GM19239 (cell line): Measurements from ENCODE around the gene LZTS2.

ENCODE experiments used
- DNase-seq: peaks from one replicate; pipeline ENCODE4 v3.0.0; 2011; ENCODE audit warnings: low spot score; ENCODE audit not compliant: insufficient read length
- FAIRE-seq: peaks from 2 replicates; lab custom pipeline; 2011; peaks lifted over from hg19 to GRCh38; lab: Jason Lieb, UNC

LZTS2 gene

GRCh38 chr10:101011517-101012423 lies 12.2 kb downstream of the LZTS2 start:
- FAIRE-seq (no peak), DNase-seq (no peak)

- FAIRE-seq = peak; percentile 93
These were observed 13.1 kb downstream of the LZTS2 start for GRCh38 chr10:101012525-101013364.

DNA sequence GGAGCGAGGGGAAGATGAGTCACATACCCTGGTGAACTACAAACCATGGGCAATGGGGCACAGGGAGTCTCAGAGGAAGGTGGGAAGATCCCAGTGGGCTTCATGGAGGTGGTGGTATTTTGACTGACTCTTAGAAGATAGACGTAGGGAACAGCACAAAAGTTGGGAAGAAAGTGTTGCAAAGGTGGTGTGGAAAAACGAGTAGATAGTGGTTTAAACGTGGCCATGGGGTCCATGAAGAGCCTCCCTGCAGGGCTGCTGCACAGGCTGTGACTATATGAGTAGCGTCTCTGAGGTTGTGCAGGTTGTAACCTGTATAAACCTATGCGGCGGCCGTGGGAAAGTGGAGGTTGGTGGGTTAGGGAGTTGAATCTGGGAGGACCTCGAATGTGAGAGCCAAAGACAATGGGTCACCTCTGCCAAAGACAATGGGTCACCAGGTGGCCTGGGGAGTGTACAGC lies 13.8 kb downstream of the LZTS2 start:
- FAIRE-seq (no peak), DNase-seq (no peak)

More at GRCh38 chr10:101012525-101013364, 13.1 kb downstream of the LZTS2 start:
- peak; percentile 90 for DNase-seq

GRCh38 chr10:101014230-101014884 lies 14.7 kb downstream of the LZTS2 start:
- peak; percentile 82 for FAIRE-seq
- peak; percentile 82 for DNase-seq

- no peak for DNase-seq
- no peak for FAIRE-seq
These were observed 15.5 kb downstream of the LZTS2 start for GRCh38 chr10:101014966-101015581.

DNA sequence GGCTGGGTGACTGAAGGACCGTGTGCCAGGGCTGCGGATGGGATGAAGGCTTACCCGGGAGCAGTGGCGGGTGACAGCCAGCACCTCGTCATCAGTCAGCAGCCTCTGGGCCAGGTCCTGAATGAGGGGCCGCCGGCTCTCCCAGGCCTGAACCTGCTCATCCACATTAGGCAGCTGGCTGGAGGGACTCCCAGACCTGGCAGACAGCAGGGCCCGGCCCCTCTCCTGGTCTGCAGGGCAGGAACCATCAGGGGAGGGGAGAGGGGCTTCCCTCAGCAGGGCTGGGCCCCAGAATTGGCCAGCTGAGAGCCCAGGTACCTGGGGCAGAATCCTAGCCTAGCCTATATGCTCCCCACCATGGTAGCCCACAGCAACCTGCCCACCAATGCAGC lies 16.0 kb downstream of the LZTS2 start:
- FAIRE-seq (no peak), DNase-seq (no peak)

GRCh38 chr10:101016814-101017213 lies 17.2 kb downstream of the LZTS2 start:
- FAIRE-seq (no peak), DNase-seq (no peak)

GRCh38 chr10:101018118-101018599 lies 18.6 kb downstream of the LZTS2 start:
- DNase-seq = no peak
- no peak for FAIRE-seq

DNA sequence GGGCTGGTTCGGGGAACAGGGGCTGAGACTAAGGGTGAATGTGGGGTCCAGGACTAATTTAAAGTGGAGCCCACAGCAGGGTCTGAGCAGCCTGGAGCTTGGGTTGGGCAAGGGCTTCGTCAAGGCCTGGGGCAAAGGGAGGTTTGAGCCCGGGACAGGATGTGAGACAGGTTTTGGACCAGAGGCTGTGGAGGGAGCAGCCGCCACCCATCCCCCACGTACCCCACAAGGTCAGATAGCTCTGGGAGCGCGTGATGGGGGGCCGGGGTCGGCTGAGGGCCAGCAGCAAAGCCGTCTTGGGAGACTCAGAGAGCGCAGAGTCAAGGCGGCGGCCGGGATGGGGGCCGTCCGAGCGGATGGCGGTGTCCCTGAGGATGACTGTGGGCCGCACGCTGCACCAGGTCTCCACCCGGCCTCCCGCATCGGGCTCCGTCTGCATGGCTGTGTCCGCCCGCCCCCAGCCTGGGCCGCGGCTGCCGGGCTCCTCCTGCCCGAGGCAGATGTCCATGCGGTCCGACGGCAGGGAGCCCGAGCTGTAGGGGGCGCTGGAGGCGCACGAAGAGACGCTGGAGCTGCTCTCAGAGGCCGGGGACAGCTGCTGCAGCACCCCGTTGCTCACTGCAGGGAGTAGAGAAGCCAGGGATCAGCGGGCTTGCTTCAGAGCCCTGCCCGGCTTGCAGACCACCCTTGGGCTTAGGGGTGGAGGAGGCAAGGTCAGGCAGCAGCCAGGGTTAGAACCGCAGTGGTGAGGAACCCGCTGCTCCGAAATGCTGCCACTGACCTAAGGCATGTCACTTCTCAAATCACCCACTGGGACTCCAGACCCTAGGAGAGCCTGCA lies 19.2 kb downstream of the LZTS2 start:
- FAIRE-seq (peak; percentile 18), DNase-seq (peak; percentile 68)

- DNase-seq = no peak
These were observed 19.8 kb downstream of the LZTS2 start for GRCh38 chr10:101019440-101019703.

DNA sequence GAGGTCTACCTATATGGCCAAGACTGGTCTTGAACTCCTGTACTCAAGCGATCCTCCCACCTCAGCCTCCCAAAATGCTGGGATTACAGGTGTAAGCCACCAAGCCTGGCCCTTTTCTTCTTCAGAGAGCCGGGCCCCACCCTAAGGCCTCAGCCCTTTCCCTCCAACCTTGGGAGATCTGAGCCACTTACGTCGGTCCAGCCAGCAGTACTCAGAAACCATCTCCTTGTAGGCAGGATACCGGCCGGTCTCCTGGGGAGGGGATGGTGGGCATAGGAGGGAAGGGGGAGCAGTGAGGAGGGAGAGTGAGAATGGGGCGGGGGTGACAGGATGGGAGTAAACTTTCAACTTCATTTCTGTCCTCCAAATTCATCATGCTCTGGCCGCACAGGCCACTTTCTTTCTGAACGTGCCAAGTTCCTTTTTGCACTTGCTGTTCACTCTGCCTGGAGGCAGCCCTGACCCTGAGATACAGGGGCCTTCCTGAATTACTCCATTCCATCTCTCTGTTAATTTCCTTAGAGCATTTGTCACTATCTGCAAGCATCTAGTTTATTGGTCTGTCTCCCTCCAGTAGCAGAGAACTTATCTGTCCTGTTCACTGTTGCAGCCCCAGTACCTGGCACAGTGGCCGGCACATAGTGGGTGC lies 20.9 kb downstream of the LZTS2 start:
- DNase-seq (no peak), FAIRE-seq (no peak)

More at GRCh38 chr10:101019440-101019703, 19.8 kb downstream of the LZTS2 start:
- FAIRE-seq = no peak

- DNase-seq (no peak), FAIRE-seq (no peak)
These were observed 21.6 kb downstream of the LZTS2 start for GRCh38 chr10:101021239-101021638.

DNA sequence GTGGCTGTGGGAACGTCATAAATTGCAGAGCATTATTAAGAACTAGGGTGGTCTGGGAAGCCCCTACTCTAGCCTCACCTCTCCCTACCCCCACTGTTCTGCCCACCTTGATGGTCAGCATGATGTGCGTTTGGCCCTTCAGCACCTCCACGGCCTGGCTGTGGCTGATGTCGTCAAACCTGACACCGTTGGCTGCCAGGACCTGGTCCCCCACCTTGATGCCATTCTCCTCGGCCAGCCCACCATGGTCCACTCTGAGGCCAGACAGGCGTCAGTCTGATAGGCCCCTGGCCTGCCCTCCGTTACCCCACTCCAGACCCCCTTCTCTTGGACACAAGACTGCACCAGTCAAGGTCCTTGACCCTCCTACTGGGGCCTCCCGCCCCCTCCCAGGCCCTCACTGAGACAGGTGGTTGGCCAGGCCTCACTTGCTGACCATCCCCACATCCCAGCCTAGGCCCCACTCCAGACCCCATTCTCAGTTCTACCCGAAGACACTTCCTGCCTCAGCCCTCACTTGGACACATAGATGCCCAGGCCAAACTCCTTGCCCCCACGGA lies 22.2 kb downstream of the LZTS2 start:
- no peak for DNase-seq

GRCh38 chr10:101022967-101023705 lies 23.5 kb downstream of the LZTS2 start:
- DNase-seq = no peak
- FAIRE-seq = no peak

More for the DNA sequence above, 22.2 kb downstream of the LZTS2 start:
- FAIRE-seq = no peak

DNA sequence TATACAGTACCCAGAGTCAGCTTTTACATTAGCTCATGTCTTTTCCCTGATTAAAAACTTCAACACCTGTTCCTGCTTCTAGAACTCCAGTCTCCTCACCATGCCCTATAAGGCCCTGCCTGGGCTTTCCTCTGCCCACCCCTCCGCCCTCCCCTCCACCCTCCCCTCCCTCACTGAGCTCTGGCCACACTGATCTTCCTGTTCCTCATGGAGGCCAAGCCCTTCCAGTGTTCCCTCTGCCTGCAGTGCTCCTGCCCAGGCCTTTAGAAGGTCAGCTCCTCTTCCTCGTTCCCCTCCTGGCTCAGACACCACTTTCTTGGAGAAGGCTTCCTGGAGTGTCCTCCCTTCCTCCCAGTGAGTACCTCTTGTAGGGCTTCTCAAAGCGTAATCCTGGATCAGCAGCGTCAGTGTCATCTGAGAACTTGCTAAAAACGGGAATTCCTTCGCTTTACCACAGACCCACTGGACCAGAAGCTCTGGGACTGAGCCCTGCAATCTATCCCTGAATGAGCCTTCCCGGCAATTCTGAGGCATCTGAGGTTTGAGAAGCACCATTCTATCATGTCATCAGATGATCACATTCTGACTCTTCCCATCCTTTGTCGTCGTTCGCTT lies 27.6 kb downstream of the LZTS2 start:
- DNase-seq (no peak), FAIRE-seq (no peak)

GRCh38 chr10:101028446-101029337 lies 29.1 kb downstream of the LZTS2 start:
- DNase-seq (no peak), FAIRE-seq (no peak)
